HepG2 (cell line): Measurements from ENCODE around the gene AFG1L. TPM values are rescaled to one million over a fixed set of nuclear protein-coding genes. Genes with fewer than 3 reads are reported as not detected.

Source experiments
- ATF2 ChIP-seq: sonication (generic); formaldehyde crosslinking; IDR thresholded peaks from 2 replicates; pipeline ENCODE4 v1.4.0; 2020; ENCODE audit warnings: missing genetic modification reagents
- KDM5B ChIP-seq: sonication (generic); formaldehyde crosslinking; IDR thresholded peaks from 2 replicates; pipeline ENCODE4 v1.4.0; 2020; ENCODE audit warnings: missing genetic modification reagents, mild to moderate bottlenecking, borderline replicate concordance
- MAFK ChIP-seq, 2 experiments: IDR thresholded peaks in 1 of 2; conservative IDR thresholded peaks in 1 of 2; 2 replicates each; pipeline ENCODE4 v1.6.1; 2011; ENCODE audit warnings: improper control_type of control experiment in 2 of 2, low read length in 2 of 2
- TCF7L2 ChIP-seq: IDR thresholded peaks from 2 replicates; pipeline ENCODE4 v1.6.1; 2011; ENCODE audit warnings: mild to moderate bottlenecking, low read depth, low read length, moderate library complexity
- ZNF577 ChIP-seq: sonication (generic); formaldehyde crosslinking; IDR thresholded peaks from 2 replicates; pipeline ENCODE4 v1.4.0; 2020; ENCODE audit warnings: mild to moderate bottlenecking, low read depth, missing genetic modification reagents, borderline replicate concordance
- ZSCAN22 ChIP-seq: sonication (generic); formaldehyde crosslinking; IDR thresholded peaks from 2 replicates; pipeline ENCODE4 v1.4.0; 2020; ENCODE audit warnings: mild to moderate bottlenecking, missing genetic modification reagents
- polyA plus RNA-seq, 8 experiments: library from polyadenylated mRNA; depleted of rRNA in 3 of 8; stranded (reverse) in 7 of 8; unstranded in 1 of 8; fragments of >200 nt; fragmentation: Illumina TruSeq in 4 of 8; extraction: Trizol in 4 of 8; gene quantifications; 2 replicates each; pipeline versions ENCODE4 v1.2.1 to v1.2.3, GENCODE V29; 2011 to 2016; ENCODE audit warnings: low read depth in 4 of 8, missing spikeins in 1 of 8, mixed read lengths in 1 of 8; ENCODE audit not compliant: insufficient read depth in 1 of 8
- total RNA-seq, 5 experiments: library from RNA; depleted of rRNA; stranded (reverse); fragments of >200 nt; fragmentation: Illumina TruSeq; extraction: Trizol; gene quantifications; 2 replicates each; pipeline ENCODE4 v1.2.3, GENCODE V29; 2016; ENCODE audit warnings: low read depth in 1 of 5
- TF ChIP-seq, protein P1 (sequence below): sonication (generic); formaldehyde crosslinking; IDR thresholded peaks from 2 replicates; pipeline ENCODE4 v1.9.0; 2022; ENCODE audit warnings: missing genetic modification reagents, mild to moderate bottlenecking, borderline replicate concordance
- TF ChIP-seq, protein P2 (sequence below): IDR thresholded peaks from 2 replicates; pipeline ENCODE4 v1.6.1; 2016; ENCODE audit warnings: control low read depth
- TF ChIP-seq, protein P3 (sequence below), 2 experiments: IDR thresholded peaks; 2 replicates each; pipeline ENCODE4 v1.6.1; 2011 to 2012; ENCODE audit warnings: low read length in 2 of 2, borderline replicate concordance in 1 of 2, low read depth in 1 of 2, mild to moderate bottlenecking in 1 of 2, moderate library complexity in 1 of 2

The AFG1L gene
- total and polyA plus RNA-seq, 2 of the 13 experiments (the other 11 are each of a cell fraction or from before 2014, with no cell fraction given): 3.1 to 14.0 TPM

DNA sequence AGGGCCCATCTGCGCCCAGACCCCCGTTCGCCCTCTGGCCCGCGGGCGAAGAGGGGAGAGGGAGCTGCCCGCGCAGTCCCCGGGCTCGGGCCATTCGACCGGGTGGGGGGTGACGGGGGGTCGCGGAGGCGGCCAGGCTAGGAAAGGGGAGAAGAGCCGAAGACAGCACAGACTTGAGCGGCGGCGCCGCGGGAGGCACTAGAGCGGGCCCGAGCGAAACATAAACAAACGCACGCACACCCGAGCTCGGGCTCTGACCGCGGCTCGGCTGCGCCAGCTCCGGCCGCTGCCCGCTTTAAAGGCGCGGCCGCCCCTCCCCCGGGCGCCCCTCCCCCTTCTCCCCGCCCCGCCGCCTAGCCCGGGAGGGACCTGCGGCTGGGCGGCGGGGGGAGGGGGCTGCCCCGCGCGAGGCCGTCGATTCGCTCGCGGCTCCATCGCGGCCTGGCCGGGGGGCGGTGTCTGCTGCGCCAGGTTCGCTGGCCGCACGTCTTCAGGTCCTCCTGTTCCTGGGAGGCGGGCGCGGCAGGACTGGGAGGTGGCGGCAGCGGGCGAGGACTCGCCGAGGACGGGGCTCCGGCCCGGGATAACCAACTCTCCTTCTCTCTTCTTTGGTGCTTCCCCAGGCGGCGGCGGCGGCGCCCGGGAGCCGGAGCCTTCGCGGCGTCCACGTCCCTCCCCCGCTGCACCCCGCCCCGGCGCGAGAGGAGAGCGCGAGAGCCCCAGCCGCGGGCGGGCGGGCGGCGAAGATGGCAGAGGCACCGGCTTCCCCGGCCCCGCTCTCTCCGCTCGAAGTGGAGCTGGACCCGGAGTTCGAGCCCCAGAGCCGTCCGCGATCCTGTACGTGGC is 265.8 kb downstream of the AFG1L start, which contains the start of gene FOXO3 (continued):
- TF ChIP-seq ATF2 (CRISPR knock-in tag) (no peak; the same call in 1 of the 2 replicates), ZSCAN22 (no peak), ZNF577 (CRISPR knock-in tag) (no peak), MAFK (conservative IDR thresholded peaks at IDR 0.05 in 1 of 2, IDR thresholded peaks at IDR 0.05 in 1 of 2; ENCODE audit: low read length in 2 of 2) (no peak), TCF7L2 (no peak), KDM5B (CRISPR knock-in tag) (peak; percentile 60; the same call in 1 of the 2 replicates)
- TF ChIP-seq, protein P1, sequence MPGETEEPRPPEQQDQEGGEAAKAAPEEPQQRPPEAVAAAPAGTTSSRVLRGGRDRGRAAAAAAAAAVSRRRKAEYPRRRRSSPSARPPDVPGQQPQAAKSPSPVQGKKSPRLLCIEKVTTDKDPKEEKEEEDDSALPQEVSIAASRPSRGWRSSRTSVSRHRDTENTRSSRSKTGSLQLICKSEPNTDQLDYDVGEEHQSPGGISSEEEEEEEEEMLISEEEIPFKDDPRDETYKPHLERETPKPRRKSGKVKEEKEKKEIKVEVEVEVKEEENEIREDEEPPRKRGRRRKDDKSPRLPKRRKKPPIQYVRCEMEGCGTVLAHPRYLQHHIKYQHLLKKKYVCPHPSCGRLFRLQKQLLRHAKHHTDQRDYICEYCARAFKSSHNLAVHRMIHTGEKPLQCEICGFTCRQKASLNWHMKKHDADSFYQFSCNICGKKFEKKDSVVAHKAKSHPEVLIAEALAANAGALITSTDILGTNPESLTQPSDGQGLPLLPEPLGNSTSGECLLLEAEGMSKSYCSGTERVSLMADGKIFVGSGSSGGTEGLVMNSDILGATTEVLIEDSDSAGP (CRISPR knock-in tag): no peak
- TF ChIP-seq, protein P2, sequence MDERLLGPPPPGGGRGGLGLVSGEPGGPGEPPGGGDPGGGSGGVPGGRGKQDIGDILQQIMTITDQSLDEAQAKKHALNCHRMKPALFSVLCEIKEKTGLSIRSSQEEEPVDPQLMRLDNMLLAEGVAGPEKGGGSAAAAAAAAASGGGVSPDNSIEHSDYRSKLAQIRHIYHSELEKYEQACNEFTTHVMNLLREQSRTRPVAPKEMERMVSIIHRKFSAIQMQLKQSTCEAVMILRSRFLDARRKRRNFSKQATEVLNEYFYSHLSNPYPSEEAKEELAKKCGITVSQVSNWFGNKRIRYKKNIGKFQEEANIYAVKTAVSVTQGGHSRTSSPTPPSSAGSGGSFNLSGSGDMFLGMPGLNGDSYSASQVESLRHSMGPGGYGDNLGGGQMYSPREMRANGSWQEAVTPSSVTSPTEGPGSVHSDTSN (CRISPR knock-in tag): no peak
- TF ChIP-seq, protein P3, sequence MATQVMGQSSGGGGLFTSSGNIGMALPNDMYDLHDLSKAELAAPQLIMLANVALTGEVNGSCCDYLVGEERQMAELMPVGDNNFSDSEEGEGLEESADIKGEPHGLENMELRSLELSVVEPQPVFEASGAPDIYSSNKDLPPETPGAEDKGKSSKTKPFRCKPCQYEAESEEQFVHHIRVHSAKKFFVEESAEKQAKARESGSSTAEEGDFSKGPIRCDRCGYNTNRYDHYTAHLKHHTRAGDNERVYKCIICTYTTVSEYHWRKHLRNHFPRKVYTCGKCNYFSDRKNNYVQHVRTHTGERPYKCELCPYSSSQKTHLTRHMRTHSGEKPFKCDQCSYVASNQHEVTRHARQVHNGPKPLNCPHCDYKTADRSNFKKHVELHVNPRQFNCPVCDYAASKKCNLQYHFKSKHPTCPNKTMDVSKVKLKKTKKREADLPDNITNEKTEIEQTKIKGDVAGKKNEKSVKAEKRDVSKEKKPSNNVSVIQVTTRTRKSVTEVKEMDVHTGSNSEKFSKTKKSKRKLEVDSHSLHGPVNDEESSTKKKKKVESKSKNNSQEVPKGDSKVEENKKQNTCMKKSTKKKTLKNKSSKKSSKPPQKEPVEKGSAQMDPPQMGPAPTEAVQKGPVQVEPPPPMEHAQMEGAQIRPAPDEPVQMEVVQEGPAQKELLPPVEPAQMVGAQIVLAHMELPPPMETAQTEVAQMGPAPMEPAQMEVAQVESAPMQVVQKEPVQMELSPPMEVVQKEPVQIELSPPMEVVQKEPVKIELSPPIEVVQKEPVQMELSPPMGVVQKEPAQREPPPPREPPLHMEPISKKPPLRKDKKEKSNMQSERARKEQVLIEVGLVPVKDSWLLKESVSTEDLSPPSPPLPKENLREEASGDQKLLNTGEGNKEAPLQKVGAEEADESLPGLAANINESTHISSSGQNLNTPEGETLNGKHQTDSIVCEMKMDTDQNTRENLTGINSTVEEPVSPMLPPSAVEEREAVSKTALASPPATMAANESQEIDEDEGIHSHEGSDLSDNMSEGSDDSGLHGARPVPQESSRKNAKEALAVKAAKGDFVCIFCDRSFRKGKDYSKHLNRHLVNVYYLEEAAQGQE (IDR thresholded peaks at IDR 0.05; ENCODE audit: borderline replicate concordance in 1 of 2, low read depth in 1 of 2, low read length in 2 of 2): 0 out of 4 replicates have a peak, but pooled peaks of 1 of the 2 experiments have one; percentile 23
